Activated naive CD4-positive, alpha-beta T cell treated with anti-CD3 and anti-CD28 coated beads, Interleukin-2, amount 50 U/mL, for 16 hours (primary cell): ENCODE data around the gene NEU4.

Source experiments
- DNase-seq: peaks from one replicate; pipeline ENCODE4 v3.0.0-alpha.2; 2020

Gene NEU4

DNA sequence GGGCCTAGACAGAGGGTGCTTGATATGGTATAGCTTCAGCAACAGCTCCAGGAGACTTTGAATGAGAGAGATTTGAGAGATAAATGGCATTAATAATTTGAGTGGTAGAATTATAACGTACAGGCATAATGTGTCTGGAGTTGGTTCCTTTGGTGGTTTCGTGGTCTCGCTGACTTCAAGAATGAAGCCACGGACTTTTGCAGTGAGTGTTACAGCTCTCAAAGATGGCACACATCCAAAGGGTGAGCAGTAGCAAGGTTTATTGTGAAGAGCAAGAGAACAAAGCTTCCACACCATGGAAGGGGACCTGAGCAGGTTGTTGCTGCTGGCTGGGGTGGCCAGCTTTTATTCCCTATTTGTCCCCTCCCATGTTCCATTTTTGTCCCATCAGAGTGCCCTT lies 26.6 kb downstream of the NEU4 start:
- no peak for DNase-seq

GRCh38 chr2:241836292-241836691 lies 27.3 kb downstream of the NEU4 start:
- DNase-seq = no peak

DNA sequence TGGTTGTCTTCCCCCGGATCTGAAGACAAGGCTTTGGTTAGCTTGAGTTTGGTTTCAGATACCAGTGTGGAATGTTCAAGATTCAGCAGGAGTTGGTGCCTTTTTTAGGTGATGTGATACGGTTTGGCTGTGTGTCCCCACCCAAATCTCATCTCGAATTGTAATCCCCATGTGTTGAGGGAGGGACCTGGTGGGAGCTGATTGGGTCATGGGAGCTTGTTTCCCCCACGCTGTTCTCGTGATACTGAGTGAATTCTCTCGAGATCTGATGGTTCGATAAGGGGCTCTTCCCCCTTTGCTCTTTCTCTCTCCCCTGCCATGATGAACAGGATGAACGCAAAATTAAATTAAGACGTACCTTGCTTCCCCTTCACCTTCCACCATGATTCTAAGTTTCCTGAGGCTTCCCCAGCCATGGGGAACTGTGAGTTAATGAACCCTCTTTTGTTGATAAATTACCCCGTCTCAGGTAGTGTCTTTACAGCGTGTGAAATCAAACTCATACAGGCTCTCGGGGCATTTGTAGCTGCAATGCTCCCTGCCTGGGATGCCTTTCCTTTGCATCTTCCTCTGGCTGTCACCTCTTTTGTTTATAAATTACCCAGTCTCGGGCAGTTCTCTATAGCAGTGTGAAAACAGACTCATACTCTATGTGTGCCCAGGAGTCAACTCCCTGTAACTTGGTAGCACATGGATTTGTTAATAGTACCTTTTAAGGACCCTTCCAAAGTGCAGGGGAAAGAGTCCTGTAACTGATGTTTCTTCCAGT lies 28.4 kb downstream of the NEU4 start:
- DNase-seq = no peak

DNA sequence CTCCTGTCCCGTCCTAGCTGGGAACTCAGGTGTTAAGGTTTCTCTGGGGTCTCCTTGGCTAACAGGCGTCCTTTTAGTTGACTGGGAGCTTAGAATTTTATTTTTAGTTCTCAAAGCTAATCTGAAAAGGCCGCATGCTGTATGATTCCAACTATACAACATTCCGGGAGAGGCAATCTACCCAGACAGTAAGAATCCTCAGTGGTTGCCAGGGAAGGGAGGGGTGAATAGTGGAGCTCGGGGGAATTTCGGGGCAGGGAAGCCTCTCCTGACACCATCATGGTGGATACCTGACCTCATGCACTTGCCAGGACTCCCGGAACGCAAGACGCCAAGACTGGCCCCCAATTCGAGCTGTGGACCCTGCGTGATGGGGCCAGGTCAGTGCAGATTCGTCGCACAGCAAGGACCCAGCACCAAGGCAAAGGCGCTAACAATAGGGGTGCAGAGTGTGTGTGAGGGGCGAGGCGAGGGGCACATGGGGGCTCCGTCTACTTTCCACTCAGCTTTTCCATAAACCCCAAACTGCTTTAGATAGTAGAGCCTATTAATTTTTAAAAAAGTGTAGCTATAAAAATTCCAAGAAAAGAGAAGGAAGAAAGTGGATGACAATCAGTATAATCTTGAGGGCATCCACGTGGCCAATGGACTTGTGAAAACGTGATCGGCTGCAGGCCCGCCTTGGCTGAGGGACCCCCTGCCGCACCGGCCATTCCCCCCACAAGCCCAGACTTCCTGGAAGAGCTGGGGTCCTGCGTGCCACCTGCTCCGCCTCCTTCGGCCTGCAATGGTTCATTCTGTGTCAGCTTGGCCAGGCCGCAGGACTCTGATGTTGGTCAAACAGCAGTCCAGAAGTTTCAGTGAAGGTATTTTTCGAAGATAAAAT lies 32.4 kb downstream of the NEU4 start:
- no peak for DNase-seq

DNA sequence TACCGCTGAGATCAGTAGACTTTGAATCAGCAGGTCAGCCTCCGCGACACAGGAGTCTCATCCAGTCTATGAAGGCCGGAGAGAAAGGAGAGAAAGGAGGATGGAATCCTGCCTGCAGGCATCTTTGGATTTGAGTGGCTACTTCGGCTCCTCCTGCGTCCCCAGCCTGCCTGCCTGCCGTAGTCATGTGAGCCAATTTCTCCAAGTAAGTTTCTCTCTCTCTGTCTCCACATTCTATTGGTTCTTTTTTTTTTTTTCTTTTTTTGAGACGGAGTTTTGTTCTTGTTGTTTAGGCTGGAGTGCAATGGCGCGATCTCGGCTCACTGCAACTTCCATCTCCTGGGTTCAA lies 33.0 kb downstream of the NEU4 start:
- no peak for DNase-seq

GRCh38 chr2:241842620-241843211 lies 33.7 kb downstream of the NEU4 start:
- no peak for DNase-seq

DNA sequence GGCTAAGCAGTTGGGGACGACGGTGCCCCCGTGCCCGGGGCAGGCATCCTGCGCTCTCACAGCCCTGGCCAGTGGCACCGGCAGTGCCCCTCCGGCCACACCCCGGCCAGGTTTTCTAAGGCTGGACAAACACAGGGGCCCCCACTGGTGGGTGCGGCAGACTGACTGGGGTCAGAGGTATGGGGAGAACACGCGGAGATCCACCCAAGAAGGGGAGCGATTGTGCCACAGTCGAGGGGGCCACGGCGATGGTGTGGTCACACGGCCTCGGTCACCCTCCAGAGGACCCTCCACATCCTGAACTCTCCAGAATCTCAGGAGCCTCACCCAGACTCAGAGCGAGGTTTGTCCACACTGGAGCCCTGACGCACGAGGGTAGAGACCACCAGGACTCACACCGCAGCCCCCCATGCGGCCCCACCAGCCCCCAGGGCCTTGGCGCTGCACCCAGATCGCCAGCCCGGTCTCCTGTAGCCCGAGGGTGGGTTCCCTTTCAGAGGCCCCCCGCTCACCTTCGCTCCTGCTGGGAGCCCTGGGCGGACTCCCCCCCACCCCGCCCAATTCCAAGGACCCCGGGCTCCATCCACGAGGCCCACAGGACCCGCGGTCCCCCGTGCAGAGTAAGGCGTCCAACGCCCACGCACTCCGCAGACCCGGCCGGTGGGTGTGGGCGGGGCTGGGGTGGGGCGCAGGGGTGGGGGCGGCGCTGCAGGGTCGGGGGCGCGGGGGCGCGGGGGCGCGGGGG lies 34.5 kb downstream of the NEU4 start:
- DNase-seq = no peak

GRCh38 chr2:241844066-241844728 lies 35.2 kb downstream of the NEU4 start:
- DNase-seq = peak; percentile 73

DNA sequence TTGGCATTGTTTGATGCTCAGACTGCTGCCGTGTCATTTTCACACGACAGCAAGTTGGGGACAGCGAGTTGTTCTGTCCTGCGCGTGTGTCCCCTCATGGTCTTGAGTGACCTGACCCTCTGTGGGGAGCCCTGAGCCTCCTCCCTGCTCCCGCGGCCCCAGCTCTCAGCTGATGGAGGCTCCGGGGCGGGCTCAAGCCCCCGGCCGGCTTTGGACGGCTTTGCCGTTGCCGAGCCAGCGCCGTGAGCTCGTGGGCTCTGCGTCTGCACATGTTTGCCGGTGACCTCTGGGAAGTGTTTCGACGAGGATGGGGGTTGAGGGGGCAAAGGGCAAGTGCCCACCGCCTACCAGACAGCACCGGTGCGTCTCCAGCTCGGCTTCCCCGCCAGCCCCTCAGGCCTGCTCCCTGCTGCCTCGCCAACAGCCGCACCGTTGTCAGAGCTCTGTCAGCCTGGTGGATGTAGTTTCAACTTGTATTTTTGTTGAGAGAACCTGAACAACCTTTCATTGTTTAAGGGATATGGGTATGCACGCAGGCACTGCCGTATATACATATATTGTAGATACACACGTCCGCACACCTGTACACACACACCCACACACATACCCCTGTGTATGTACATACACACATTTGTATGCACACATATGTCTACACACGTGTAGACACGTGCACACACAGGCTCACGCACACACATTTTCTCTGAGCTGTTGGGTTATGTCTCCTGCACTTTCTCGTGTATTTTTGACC lies 36.0 kb downstream of the NEU4 start:
- DNase-seq = no peak

GRCh38 chr2:241846406-241846805 lies 37.4 kb downstream of the NEU4 start:
- DNase-seq = no peak

- DNase-seq = no peak
These were observed 40.0 kb downstream of the NEU4 start for GRCh38 chr2:241848761-241849615.

GRCh38 chr2:241849616-241850543 lies 40.9 kb downstream of the NEU4 start:
- no peak for DNase-seq

DNA sequence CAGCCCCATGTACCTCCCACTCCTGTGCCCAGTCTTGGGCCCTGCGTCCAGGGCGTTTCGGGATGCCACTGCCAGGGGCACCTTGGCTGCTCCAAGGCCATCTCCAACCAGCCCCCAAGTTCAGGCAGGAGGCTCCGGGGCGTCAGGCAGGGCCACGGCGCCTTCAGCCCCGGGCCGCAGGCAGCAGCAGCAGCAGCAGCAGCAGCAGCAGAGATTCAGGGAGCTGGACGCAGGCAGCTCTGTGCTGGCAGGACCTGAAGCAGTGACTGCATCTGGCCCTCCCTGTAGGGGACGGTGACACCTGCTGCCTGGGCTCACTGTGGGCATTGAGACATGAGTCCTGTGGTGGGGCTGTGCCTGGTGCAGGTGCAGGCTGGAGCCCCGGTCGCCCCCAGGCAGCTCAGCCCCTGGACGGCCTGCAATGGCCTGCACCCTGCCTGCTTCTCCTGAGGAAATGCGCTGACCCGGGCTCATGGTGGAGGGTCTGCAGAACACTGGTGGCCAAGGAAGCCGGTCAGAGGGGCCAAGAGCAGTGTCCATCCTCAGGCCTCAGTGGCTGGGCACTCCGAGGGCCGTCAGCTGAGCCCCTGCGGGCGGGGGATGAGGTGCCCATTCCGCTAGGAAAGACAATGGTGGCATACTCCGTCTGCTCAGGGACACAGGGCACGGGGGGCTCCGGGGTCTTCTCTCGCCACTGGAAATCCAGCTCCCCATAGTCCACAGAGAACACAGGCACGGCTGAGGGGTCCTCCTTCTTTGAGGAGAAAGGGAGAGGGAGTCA lies 41.7 kb downstream of the NEU4 start:
- DNase-seq = no peak

DNA sequence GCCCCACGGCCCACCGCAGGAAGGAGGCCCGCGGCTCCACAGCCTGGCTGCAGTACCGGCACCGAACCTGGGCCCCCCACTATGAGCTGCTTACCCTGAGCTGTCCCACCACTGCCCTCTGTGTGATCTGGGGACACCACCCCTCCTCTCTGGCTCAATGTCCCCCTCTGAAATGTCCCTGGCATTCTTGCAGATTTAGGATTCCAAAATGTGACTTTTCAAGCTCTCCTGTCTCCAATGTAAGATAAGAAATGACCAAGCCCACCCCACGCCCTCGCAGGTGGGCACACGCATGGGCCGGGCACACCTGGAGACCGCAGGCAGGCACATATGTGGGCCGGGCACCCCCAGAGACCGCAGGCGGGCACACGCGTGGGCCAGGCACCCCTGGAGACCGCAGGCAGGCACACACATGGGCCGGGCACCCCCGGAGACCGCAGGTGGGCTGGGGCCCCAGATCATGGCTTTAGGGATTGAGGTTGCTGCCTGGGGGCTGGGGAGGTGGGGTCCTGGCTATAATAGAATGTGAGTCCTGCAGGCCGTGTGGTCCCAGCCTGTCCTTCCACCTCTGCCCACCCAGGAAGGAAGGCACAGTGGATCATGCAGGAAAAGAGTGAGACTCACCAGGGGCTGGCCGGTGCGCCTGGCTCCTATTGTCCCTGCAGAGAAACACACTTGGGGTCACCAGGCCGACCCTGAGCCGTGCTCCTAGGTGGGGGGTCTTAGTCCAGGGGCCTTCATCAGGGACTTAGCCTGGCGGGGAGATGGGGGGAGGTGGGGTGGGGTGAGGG lies 42.5 kb downstream of the NEU4 start:
- DNase-seq = no peak

DNA sequence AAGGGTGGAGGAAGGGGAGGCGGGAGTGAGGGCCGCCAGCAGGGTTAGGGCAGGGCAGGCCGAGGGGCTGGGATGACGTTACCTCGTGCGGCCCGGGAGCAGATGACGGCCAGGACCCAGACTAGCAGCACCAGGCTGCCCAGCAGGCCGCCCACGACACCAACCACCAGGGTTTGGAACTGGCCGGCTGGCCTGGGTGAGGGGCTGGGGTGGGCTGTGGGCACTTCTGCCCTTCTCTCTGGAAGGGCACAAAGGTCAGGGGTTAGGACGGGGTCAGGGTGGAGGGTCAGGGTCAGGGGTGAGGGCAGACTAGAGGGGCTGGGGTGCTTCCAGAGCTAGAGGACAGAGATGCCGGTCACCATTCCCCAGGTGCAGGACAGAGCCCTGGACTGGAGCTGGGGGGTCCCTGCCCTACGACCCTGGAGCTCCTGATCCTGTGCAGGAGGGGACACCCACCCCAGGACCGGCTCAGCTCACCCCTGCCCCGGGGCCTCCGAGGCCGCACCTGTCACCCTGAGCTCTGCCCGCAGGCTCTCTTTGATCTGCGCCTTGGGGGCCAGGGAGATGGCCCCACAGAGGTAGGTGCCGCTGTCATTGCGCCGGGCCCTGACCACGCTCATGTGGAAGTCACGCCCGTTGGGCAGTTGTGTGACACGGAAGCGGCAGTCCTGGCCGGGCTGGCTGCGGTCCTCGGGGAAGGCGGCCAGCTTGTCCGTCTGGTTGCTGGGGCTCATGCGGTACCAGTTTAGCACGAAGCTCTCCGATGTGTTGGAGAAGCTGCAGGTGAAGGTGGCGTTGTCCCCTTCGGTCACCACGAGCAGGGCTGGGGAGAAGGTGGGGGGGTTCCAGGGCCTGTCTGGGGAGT lies 43.4 kb downstream of the NEU4 start:
- no peak for DNase-seq

GRCh38 chr2:241852981-241853631 lies 44.1 kb downstream of the NEU4 start:
- DNase-seq = no peak
